GM12865 (cell line): Measurements from ENCODE around the gene CEACAM16.

ENCODE experiments used
- DNase-seq: peaks from one replicate; pipeline ENCODE4 v3.0.0; 2010; ENCODE audit warnings: low read depth
- H3K4me3 ChIP-seq: 2 replicates; pipeline ENCODE4 v1.5.1; 2011; ENCODE audit warnings: mild to moderate bottlenecking, low read depth, low read length, control low read depth
- CTCF ChIP-seq: IDR thresholded peaks from 2 replicates; pipeline ENCODE4 v1.5.1; 2011; ENCODE audit warnings: low read length, control low read depth, low read depth, inconsistent platforms; ENCODE audit not compliant: insufficient read depth; ENCODE audit errors: missing control alignments

Gene CEACAM16

DNA sequence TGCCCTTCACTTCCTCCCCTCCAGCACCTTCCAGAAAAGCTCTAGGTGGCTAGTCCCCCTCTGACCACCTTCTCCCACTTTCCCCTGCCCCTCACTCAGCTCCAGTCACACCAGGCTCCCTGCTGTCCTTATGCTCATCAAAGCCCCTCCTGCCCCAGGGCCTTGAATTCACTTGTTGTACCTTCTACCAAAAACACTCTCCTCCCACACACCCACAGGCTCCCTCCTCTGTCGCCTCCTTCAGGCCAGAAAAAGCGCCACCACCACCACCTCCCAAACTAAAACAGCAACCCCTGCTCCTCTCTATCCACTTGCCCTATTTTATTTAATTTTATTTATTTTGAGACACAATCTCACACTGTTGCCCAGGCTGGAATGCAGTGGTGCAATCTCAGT, 4.8 kb upstream of the CEACAM16 start:
- DNase-seq: peak; percentile 43
- TF ChIP-seq CTCF: peak; percentile 48
- H3K4me3 ChIP-seq: no peak overlapping the region

GRCh38 chr19:44696939-44697669, 1.8 kb upstream of the CEACAM16 start:
- TF ChIP-seq CTCF: no peak
- DNase-seq: no peak
- H3K4me3 ChIP-seq: no peak overlapping the region

DNA sequence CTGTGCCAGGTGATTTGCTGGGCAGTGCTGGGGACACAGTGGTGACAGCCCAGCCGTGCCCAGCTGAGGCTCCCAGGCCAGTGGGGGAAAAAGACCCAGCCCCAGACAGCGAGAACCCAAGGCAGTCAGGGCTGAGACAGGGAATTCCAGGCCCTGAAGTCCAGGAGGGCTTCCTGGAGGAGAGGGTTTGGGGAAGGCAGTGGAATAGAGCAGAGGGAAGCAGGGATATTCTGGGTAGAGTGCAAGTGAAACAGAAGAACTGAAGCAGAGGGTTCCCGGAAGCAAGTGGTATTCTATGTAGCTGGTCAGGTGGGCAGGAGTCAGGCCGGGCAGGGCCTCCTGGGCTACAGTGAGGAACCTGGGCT, 1.3 kb upstream of the CEACAM16 start:
- DNase-seq: no peak
- no peak overlapping the region for H3K4me3 ChIP-seq
- TF ChIP-seq CTCF: no peak

DNA sequence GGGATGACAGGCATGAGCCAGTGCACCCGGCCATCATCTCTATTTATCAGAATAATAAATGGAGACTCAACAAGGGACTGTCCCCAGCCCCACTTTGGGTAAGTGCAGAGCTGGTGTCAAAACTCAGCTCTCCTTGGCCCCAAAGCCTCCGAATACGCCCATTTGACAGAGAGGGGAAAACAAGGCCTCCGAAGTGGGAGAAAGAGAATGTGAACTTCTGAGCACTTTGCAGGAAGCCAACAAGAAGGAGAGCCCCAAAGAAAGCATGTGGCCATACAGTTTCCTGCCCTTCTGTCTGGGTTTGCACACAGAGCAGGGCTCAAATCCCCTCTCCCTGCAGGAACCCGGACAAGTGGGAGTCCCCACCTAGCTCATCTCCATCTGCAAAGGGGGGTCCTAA, 1.6 kb downstream of the CEACAM16 start:
- DNase-seq: no peak
- TF ChIP-seq CTCF: no peak
- no peak overlapping the region for H3K4me3 ChIP-seq

DNA sequence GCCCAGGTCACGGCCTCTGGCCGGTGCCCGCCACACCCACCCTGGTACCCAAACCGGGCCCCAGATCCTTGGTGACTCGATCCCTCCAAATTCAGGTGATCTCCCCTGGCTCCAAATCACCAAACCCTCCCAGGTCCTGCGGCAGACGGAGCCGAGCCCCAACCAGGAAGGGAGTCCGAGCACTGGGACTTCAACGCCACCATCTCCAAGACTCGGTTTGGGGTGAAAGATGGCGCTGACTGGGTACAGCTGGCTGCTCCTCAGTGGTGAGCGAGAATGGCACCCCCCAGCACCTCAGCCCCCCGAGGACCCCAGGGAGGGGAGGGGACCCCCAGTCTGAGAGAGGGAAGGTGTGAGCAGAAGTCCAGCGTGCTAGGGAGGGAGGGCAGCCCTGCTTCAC, 2.3 kb downstream of the CEACAM16 start:
- H3K4me3 ChIP-seq: no peak overlapping the region
- no peak for TF ChIP-seq CTCF
- no peak for DNase-seq

DNA sequence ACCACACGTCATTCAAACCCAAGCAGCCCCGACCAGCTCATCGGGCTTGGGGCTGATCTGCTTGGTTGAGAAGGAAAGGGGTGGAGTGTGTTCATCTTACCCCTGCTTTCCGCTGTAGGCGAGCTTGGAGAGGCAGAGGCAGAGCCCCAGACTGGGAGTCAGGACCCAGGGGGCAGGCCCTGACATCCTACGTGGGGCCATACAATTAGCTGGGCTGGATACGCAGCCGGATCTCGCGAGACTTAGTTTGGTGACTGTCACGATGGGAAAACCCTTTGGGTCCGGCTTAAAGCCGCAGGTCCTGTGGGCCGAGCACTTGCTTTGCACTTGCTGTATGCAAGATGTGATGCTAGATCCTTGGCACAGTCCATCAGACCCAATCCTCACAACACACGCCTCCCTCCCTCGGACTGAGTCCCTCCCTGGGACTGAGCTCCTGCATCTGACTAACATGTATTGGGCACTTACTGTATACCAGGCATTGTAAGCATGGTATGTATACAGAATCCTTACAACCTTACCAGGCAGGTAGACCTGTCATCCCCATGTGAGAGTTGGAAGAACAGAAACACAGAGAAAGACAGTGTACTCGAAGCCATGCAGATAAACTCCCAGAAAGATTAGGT, 3.7 kb downstream of the CEACAM16 start:
- TF ChIP-seq CTCF: no peak
- DNase-seq: no peak
- no peak overlapping the region for H3K4me3 ChIP-seq

- H3K4me3 ChIP-seq: no peak overlapping the region
- no peak for DNase-seq
- TF ChIP-seq CTCF: no peak
Observed at GRCh38 chr19:44703336-44704078, 4.6 kb downstream of the CEACAM16 start.
